ENCODE results near the gene PRKCD. TPM values are rescaled to one million over a fixed set of nuclear protein-coding genes. Genes with fewer than 3 reads are reported as not detected.

Gene PRKCD
- total RNA-seq, 2 experiments from 2014 or later = 18.1 to 20.1 TPM

- Mint-ChIP-seq H3K27ac (no peak overlapping the region), H3K27me3 (no peaks in the 10 kb centered on the region), H3K36me3 (ENCODE audit: low read depth) (peaks cover 2% of the 10 kb centered on the region), H3K4me1 (ENCODE audit: low read depth) (peaks cover 22% of the 10 kb centered on the region), H3K9me3 (no peaks in the 10 kb centered on the region), H3K4me3 (no peak overlapping the region)
- H3K9me3 ChIP-seq (ENCODE audit: control insufficient read depth in 1 of 2, insufficient read depth in 1 of 2, low read length in 2 of 2) = no peaks in the 10 kb centered on the region
- ChIA-PET POLR2A (no interaction called here), CTCF (no interaction called here)
- peaks cover 50% of the 10 kb centered on the region for H3K4me1 ChIP-seq (ENCODE audit: insufficient read depth, low read length)
- H3K36me3 ChIP-seq (ENCODE audit: insufficient read depth, low read length) = peaks cover 5% of the 10 kb centered on the region
- no peak overlapping the region for H3K27ac ChIP-seq (ENCODE audit: low read depth in 1 of 2, low read length in 2 of 2)
- DNase-seq = no peak
- H3K27me3 ChIP-seq (ENCODE audit: control insufficient read depth in 1 of 2, insufficient read depth in 2 of 2, low read length in 2 of 2) = no peaks in the 10 kb centered on the region
- no peak for ATAC-seq (ENCODE audit: poor library complexity)
- intact Hi-C loops (cut with DNase I, micrococcal nuclease) = loop anchor here in 1 of 2 experiments (10.0 kb wide), 1 partner anchor 176 kb away; the partner anchor contains the start of gene DCP1A
- TF ChIP-seq, protein P1, sequence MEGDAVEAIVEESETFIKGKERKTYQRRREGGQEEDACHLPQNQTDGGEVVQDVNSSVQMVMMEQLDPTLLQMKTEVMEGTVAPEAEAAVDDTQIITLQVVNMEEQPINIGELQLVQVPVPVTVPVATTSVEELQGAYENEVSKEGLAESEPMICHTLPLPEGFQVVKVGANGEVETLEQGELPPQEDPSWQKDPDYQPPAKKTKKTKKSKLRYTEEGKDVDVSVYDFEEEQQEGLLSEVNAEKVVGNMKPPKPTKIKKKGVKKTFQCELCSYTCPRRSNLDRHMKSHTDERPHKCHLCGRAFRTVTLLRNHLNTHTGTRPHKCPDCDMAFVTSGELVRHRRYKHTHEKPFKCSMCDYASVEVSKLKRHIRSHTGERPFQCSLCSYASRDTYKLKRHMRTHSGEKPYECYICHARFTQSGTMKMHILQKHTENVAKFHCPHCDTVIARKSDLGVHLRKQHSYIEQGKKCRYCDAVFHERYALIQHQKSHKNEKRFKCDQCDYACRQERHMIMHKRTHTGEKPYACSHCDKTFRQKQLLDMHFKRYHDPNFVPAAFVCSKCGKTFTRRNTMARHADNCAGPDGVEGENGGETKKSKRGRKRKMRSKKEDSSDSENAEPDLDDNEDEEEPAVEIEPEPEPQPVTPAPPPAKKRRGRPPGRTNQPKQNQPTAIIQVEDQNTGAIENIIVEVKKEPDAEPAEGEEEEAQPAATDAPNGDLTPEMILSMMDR (IDR thresholded peaks at IDR 0.05) = no peak
- no peak overlapping the region for H3K4me3 ChIP-seq (ENCODE audit: low read length)
Observed at GRCh38 chr3:53168175-53168923, 7.3 kb downstream of the PRKCD start.

DNA sequence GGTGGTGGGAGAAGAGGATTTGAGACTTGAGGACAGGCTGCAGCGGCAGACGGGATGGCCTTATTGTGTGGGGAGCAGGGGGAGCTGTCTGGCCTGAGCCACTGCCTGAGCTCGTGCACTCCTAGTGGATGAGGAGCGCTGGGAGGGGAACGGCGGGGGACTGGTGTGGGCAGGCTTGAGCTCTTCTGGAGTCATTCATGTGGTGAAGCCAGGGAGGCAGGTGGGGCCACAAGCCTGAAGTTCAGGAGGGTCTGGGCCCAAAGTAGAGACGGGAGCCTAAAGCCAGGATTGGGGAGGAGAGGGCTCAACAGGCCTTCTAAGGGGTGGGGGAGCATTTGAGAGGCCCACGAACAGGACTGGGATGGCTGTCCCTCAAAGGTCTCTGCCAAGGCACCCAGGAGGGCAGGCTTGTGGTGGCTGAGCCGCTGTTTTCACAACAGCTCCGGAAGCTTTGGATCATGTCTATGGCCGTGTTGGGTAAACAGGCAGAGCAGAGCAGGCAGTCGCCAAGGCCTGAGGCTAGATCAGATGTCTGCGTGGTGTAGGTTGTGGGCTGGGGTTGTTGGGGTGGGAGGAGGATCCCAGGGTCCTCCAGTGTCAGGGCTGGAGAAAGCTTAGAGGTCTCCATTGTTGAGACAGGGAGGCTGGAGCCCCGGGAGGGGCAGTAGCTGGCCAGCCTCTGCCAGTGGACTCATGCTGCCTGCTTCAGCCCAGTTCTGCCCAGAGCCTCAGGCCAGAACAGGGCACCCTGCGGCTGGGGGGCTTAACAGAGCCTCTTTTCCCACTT, 8.2 kb downstream of the PRKCD start:
- no peak overlapping the region for H3K4me3 Mint-ChIP-seq
- POLR2A ChIA-PET = interaction anchor here (0.9 to 1.0 kb wide), 2 partner anchors 9 to 178 kb away, joined by 4 to 5 read pairs; partner anchors contain the start of genes DCP1A and PRKCD
- no peak overlapping the region for H3K27ac Mint-ChIP-seq
- intact Hi-C loops (cut with DNase I, micrococcal nuclease) = loop anchor here in 1 of 2 experiments (10.0 kb wide), 1 partner anchor 176 kb away; the partner anchor contains the start of gene DCP1A
- H3K9me3 ChIP-seq (ENCODE audit: control insufficient read depth in 1 of 2, insufficient read depth in 1 of 2, low read length in 2 of 2) = no peaks in the 10 kb centered on the region
- CTCF ChIA-PET = no interaction called here
- H3K4me3 ChIP-seq (ENCODE audit: low read length) = peak overlapping the region; percentile 8
- no peaks in the 10 kb centered on the region for H3K27me3 Mint-ChIP-seq
- no peaks in the 10 kb centered on the region for H3K27me3 ChIP-seq (ENCODE audit: control insufficient read depth in 1 of 2, insufficient read depth in 2 of 2, low read length in 2 of 2)
- H3K36me3 ChIP-seq (ENCODE audit: insufficient read depth, low read length) = peaks cover 10% of the 10 kb centered on the region
- peaks cover 9% of the 10 kb centered on the region for H3K36me3 Mint-ChIP-seq (ENCODE audit: low read depth)
- DNase-seq = no peak
- H3K9me3 Mint-ChIP-seq = no peaks in the 10 kb centered on the region
- TF ChIP-seq, protein P1 (IDR thresholded peaks at IDR 0.05) = no peak
- peaks cover 46% of the 10 kb centered on the region for H3K4me1 ChIP-seq (ENCODE audit: insufficient read depth, low read length)
- ATAC-seq (ENCODE audit: poor library complexity) = no peak
- H3K27ac ChIP-seq (ENCODE audit: low read depth in 1 of 2, low read length in 2 of 2) = no peak overlapping the region
- H3K4me1 Mint-ChIP-seq (ENCODE audit: low read depth) = peaks cover 19% of the 10 kb centered on the region

- ATAC-seq (ENCODE audit: poor library complexity) = no peak
- H3K4me1 Mint-ChIP-seq (ENCODE audit: low read depth) = peaks cover 19% of the 10 kb centered on the region
- CTCF ChIA-PET = no interaction called here
Observed at GRCh38 chr3:53169832-53170324, 8.9 kb downstream of the PRKCD start.

More at GRCh38 chr3:53169832-53170324, 8.9 kb downstream of the PRKCD start:
- Histone ChIP-seq H3K9me3 (ENCODE audit: control insufficient read depth in 1 of 2, insufficient read depth in 1 of 2, low read length in 2 of 2) (no peaks in the 10 kb centered on the region), H3K4me3 (ENCODE audit: low read length) (no peak overlapping the region), H3K36me3 (ENCODE audit: insufficient read depth, low read length) (peaks cover 11% of the 10 kb centered on the region), H3K4me1 (ENCODE audit: insufficient read depth, low read length) (peaks cover 46% of the 10 kb centered on the region), H3K27ac (ENCODE audit: low read depth in 1 of 2, low read length in 2 of 2) (no peak overlapping the region), H3K27me3 (ENCODE audit: control insufficient read depth in 1 of 2, insufficient read depth in 2 of 2, low read length in 2 of 2) (no peaks in the 10 kb centered on the region)
- TF ChIP-seq, protein P1 (IDR thresholded peaks at IDR 0.05) = no peak
- POLR2A ChIA-PET = interaction anchor here (0.9 to 1.0 kb wide), 2 partner anchors 9 to 178 kb away, joined by 4 to 5 read pairs; partner anchors contain the start of genes DCP1A and PRKCD
- Mint-ChIP-seq H3K4me3 (no peak overlapping the region), H3K9me3 (no peaks in the 10 kb centered on the region), H3K27me3 (no peaks in the 10 kb centered on the region), H3K27ac (no peak overlapping the region), H3K36me3 (ENCODE audit: low read depth) (peaks cover 9% of the 10 kb centered on the region)
- DNase-seq = no peak
- intact Hi-C loops (cut with DNase I, micrococcal nuclease) = loop anchor here in 1 of 2 experiments (10.0 kb wide), 1 partner anchor 175 kb away; the partner anchor contains the start of gene DCP1A

Data from CD4-positive, alpha-beta T cell (primary cell).